H9 (cell line): ENCODE measurements around the gene CDKN3. TPM values are rescaled to one million over a fixed set of nuclear protein-coding genes. Genes with fewer than 3 reads are reported as not detected.
"Not testable (repeated sequence)": the region's sequence is repeated elsewhere in the genome, so short reads cannot be mapped to it uniquely, and the experiment has no call there.

Source experiments
- DNase-seq: peaks from one replicate; pipeline ENCODE4 v3.0.0-alpha.2; 2017
- H2AFZ ChIP-seq: one replicate; pipeline ENCODE4 v1.6.1; 2013; ENCODE audit warnings: mild to moderate bottlenecking, low read length, control low read depth, moderate library complexity
- H2AK5ac ChIP-seq: 2 replicates; pipeline ENCODE4 v1.6.1; 2013; ENCODE audit warnings: low read length, control low read depth, mixed read lengths; ENCODE audit not compliant: insufficient read length
- H2BK120ac ChIP-seq: one replicate; pipeline ENCODE4 v1.6.1; 2013; ENCODE audit warnings: low read depth, mild to moderate bottlenecking, low read length, control low read depth, inconsistent platforms; ENCODE audit not compliant: poor library complexity, severe bottlenecking
- H2BK12ac ChIP-seq: 2 replicates; pipeline ENCODE4 v1.6.1; 2013; ENCODE audit warnings: low read length, control low read depth, mixed read lengths, low read depth; ENCODE audit not compliant: insufficient read length
- H2BK15ac ChIP-seq: 2 replicates; pipeline ENCODE4 v1.6.1; 2013; ENCODE audit warnings: low read depth, low read length, control low read depth
- H2BK20ac ChIP-seq: one replicate; pipeline ENCODE4 v1.6.1; 2013; ENCODE audit warnings: low read depth, mild to moderate bottlenecking, low read length, control low read depth, inconsistent platforms; ENCODE audit not compliant: poor library complexity, severe bottlenecking
- H2BK5ac ChIP-seq: 2 replicates; pipeline ENCODE4 v1.6.1; 2013; ENCODE audit warnings: low read length, control low read depth, mixed read lengths; ENCODE audit not compliant: insufficient read length
- H3K14ac ChIP-seq: 2 replicates; pipeline ENCODE4 v1.6.1; 2013; ENCODE audit warnings: low read length, control low read depth; ENCODE audit not compliant: insufficient read depth
- H3K18ac ChIP-seq: 2 replicates; pipeline ENCODE4 v1.6.1; 2013; ENCODE audit warnings: low read depth, mild to moderate bottlenecking, mixed read lengths, low read length, control low read depth; ENCODE audit not compliant: insufficient read length
- H3K23ac ChIP-seq: 2 replicates; pipeline ENCODE4 v1.6.1; 2013; ENCODE audit warnings: low read length, control low read depth, mixed read lengths, low read depth; ENCODE audit not compliant: insufficient read length
- H3K23me2 ChIP-seq: 2 replicates; pipeline ENCODE4 v1.6.1; 2013; ENCODE audit warnings: low read depth, mild to moderate bottlenecking, mixed read lengths, low read length, control low read depth; ENCODE audit not compliant: insufficient read length, poor library complexity, severe bottlenecking
- H3K27ac ChIP-seq: 2 replicates; pipeline ENCODE4 v1.5.1; 2013; ENCODE audit warnings: low read length, control low read depth, mixed read lengths, low read depth; ENCODE audit not compliant: insufficient read length
- H3K27me3 ChIP-seq: 2 replicates; pipeline ENCODE4 v1.6.1; 2013; ENCODE audit warnings: low read length, control low read depth, inconsistent platforms; ENCODE audit not compliant: insufficient read depth
- H3K4ac ChIP-seq: 2 replicates; pipeline ENCODE4 v1.6.1; 2013; ENCODE audit warnings: low read depth, mild to moderate bottlenecking, control low read depth, inconsistent platforms, low read length, moderate library complexity
- H3K4me1 ChIP-seq: 2 replicates; pipeline ENCODE4 v1.6.1; 2013; ENCODE audit warnings: low read length, control low read depth, inconsistent platforms; ENCODE audit not compliant: insufficient read depth
- H3K4me2 ChIP-seq: 2 replicates; pipeline ENCODE4 v1.6.1; 2013; ENCODE audit warnings: low read length, control low read depth, mixed read lengths; ENCODE audit not compliant: insufficient read length, insufficient read depth
- H3K56ac ChIP-seq: 2 replicates; pipeline ENCODE4 v1.6.1; 2013; ENCODE audit warnings: low read depth, mild to moderate bottlenecking, mixed read lengths, low read length, control low read depth; ENCODE audit not compliant: insufficient read length
- H3K79me1 ChIP-seq: 2 replicates; pipeline ENCODE4 v1.6.1; 2013; ENCODE audit warnings: low read depth, mild to moderate bottlenecking, moderate library complexity, low read length, control low read depth, inconsistent platforms; ENCODE audit not compliant: insufficient read depth, poor library complexity, severe bottlenecking
- H3K79me2 ChIP-seq: 2 replicates; pipeline ENCODE4 v1.6.1; 2013; ENCODE audit warnings: low read length, control low read depth, inconsistent platforms; ENCODE audit not compliant: insufficient read depth
- H3K9ac ChIP-seq: 2 replicates; pipeline ENCODE4 v1.6.1; 2013; ENCODE audit warnings: low read length, control low read depth, mixed read lengths; ENCODE audit not compliant: insufficient read length; ENCODE audit errors: extremely low read depth
- H3K9me3 ChIP-seq: one replicate; pipeline ENCODE4 v1.6.1; 2013; ENCODE audit warnings: low read depth, low read length, inconsistent platforms; ENCODE audit not compliant: control insufficient read depth
- H3T11ph ChIP-seq: one replicate; pipeline ENCODE4 v1.6.1; 2013; ENCODE audit warnings: mild to moderate bottlenecking, low read length, control low read depth, inconsistent platforms
- H4K20me1 ChIP-seq: one replicate; pipeline ENCODE4 v1.6.1; 2013; ENCODE audit not compliant: control insufficient read depth, insufficient read length, insufficient read depth
- H4K5ac ChIP-seq: 2 replicates; pipeline ENCODE4 v1.6.1; 2013; ENCODE audit warnings: low read depth, mild to moderate bottlenecking, mixed read lengths, low read length, control low read depth; ENCODE audit not compliant: insufficient read length
- H4K8ac ChIP-seq: replicated peaks from 2 replicates; pipeline ENCODE4 v1.6.1; 2013; ENCODE audit warnings: low read length, control low read depth, mixed read lengths, low read depth; ENCODE audit not compliant: insufficient read length
- H4K91ac ChIP-seq: 2 replicates; pipeline ENCODE4 v1.6.1; 2013; ENCODE audit warnings: low read depth, mild to moderate bottlenecking, moderate library complexity, mixed read lengths, low read length, control low read depth; ENCODE audit not compliant: insufficient read length
- H3K27ac Mint-ChIP-seq, 3 experiments: 2 replicates in 2 of 3; 3 replicates in 1 of 3; pipeline ENCODE4 v1.8.0; 2020 to 2021; ENCODE audit warnings: mixed read lengths in 3 of 3, mild to moderate bottlenecking in 1 of 3, moderate library complexity in 1 of 3
- H3K27me3 Mint-ChIP-seq: 2 replicates; pipeline ENCODE4 v1.8.0; 2021; ENCODE audit warnings: low read depth, mild to moderate bottlenecking, moderate library complexity, mixed read lengths
- H3K36me3 Mint-ChIP-seq, 3 experiments: 2 replicates in 2 of 3; 3 replicates in 1 of 3; pipeline ENCODE4 v1.8.0; 2020 to 2021; ENCODE audit warnings: low read depth in 3 of 3, mixed read lengths in 3 of 3; ENCODE audit not compliant: insufficient read depth in 1 of 3
- H3K4me1 Mint-ChIP-seq, 2 experiments: 2 replicates each; pipeline ENCODE4 v1.8.0; 2020; ENCODE audit warnings: mixed read lengths in 2 of 2
- H3K4me3 Mint-ChIP-seq, 2 experiments: 2 replicates in 1 of 2; 3 replicates in 1 of 2; pipeline ENCODE4 v1.8.0; 2020 to 2021; ENCODE audit warnings: mild to moderate bottlenecking in 2 of 2, mixed read lengths in 2 of 2, moderate library complexity in 1 of 2
- H3K9me3 Mint-ChIP-seq, 2 experiments: 2 replicates in 1 of 2; 3 replicates in 1 of 2; pipeline ENCODE4 v1.8.0; 2020; ENCODE audit warnings: mild to moderate bottlenecking in 2 of 2, mixed read lengths in 2 of 2, moderate library complexity in 1 of 2
- CTCF ChIP-seq: fragments of 200-600 bp; sonication (generic); conservative IDR thresholded peaks from 3 replicates; pipeline ENCODE4 v1.8.0; 2021; ENCODE audit warnings: antibody characterized with exemption, mild to moderate bottlenecking
- WGBS: extraction: QIAGEN DNeasy Blood & Tissue Kit; methylation state at CpG from one replicate; pipeline ENCODE4 v1.1.7; 2013; ENCODE audit warnings: missing lambda C conversion rate, low lambda C conversion rate, mixed read lengths; ENCODE audit not compliant: insufficient read length; ENCODE audit errors: extremely low coverage; 5-methylcytosine and 5-hydroxymethylcytosine counted together
- total RNA-seq: library from RNA; stranded (reverse); gene quantifications from 2 replicates; pipeline ENCODE4 v1.2.1, GENCODE V29; 2021

The CDKN3 gene
- total RNA-seq, 1 experiment from 2014 or later: 45.9 TPM

GRCh38 chr14:54453252-54453651, 56.4 kb downstream of the CDKN3 start:
- TF ChIP-seq CTCF: no peak
- H2BK120ac ChIP-seq: no peak overlapping the region
- H3K79me1 ChIP-seq: no peaks in the 10 kb centered on the region
- peaks cover 3 to 7% of the 10 kb centered on the region in 2 experiments for H3K4me1 Mint-ChIP-seq
- no peak overlapping the region for H2BK12ac ChIP-seq
- H2AK5ac ChIP-seq: no peak overlapping the region
- no peaks in the 10 kb centered on the region for H3K9me3 ChIP-seq
- no peak overlapping the region for H3K27ac Mint-ChIP-seq
- H3K27me3 Mint-ChIP-seq: no peaks in the 10 kb centered on the region
- H3K4me2 ChIP-seq: no peak overlapping the region
- no peak overlapping the region for H3K56ac ChIP-seq
- peaks cover 0 to 1% of the 10 kb centered on the region in 2 experiments; a peak in 2 of 5 replicates for H3K9me3 Mint-ChIP-seq
- no peaks in the 10 kb centered on the region for H3K79me2 ChIP-seq
- no peak overlapping the region for H2AFZ ChIP-seq
- H4K5ac ChIP-seq: no peak overlapping the region
- H3K23ac ChIP-seq: no peak overlapping the region
- H3K23me2 ChIP-seq: no peaks in the 10 kb centered on the region
- WGBS: no CpG with 5 or more reads among the region's 3 CpGs
- no peak overlapping the region for H3T11ph ChIP-seq
- no peak overlapping the region for H4K8ac ChIP-seq
- H3K27ac ChIP-seq: no peak overlapping the region
- H3K4me1 ChIP-seq: no peaks in the 10 kb centered on the region
- no peaks in the 10 kb centered on the region for H4K20me1 ChIP-seq
- no peak overlapping the region for H3K18ac ChIP-seq
- DNase-seq: no peak
- H3K9ac ChIP-seq: no peak overlapping the region
- no peak overlapping the region for H2BK20ac ChIP-seq
- no peaks in the 10 kb centered on the region for H3K27me3 ChIP-seq
- H2BK5ac ChIP-seq: no peak overlapping the region
- H3K14ac ChIP-seq: no peak overlapping the region
- H3K4me3 Mint-ChIP-seq: no peak overlapping the region
- no peak overlapping the region for H2BK15ac ChIP-seq
- H3K36me3 Mint-ChIP-seq: no peaks in the 10 kb centered on the region
- H4K91ac ChIP-seq: no peak overlapping the region
- H3K4ac ChIP-seq: no peak overlapping the region

- not testable (repeated sequence) for H3K27me3 Mint-ChIP-seq, H3K56ac ChIP-seq, H3T11ph ChIP-seq, H3K4me3 Mint-ChIP-seq, H3K36me3 Mint-ChIP-seq, H3K27ac Mint-ChIP-seq, H3K4me2 ChIP-seq, H2BK5ac ChIP-seq, H2BK20ac ChIP-seq, H2BK120ac ChIP-seq, H4K20me1 ChIP-seq, H2BK12ac ChIP-seq, H3K27ac ChIP-seq, H4K5ac ChIP-seq, H2AK5ac ChIP-seq, H3K14ac ChIP-seq, H4K8ac ChIP-seq, H2AFZ ChIP-seq, H4K91ac ChIP-seq, H3K27me3 ChIP-seq, H3K4me1 Mint-ChIP-seq, H3K23ac ChIP-seq, H2BK15ac ChIP-seq, H3K79me1 ChIP-seq, H3K9me3 ChIP-seq, H3K9ac ChIP-seq, H3K79me2 ChIP-seq, H3K9me3 Mint-ChIP-seq, H3K18ac ChIP-seq, H3K23me2 ChIP-seq, DNase-seq, H3K4ac ChIP-seq, H3K4me1 ChIP-seq
- WGBS: no CpG with 5 or more reads among the region's 5 CpGs
Measured at GRCh38 chr14:54453990-54454389, 57.2 kb downstream of the CDKN3 start.
